Adrenal gland (tissue), 12 donors: ENCODE measurements around the gene FLYWCH2. TPM values are rescaled to one million over a fixed set of nuclear protein-coding genes. Genes with fewer than 3 reads are reported as not detected.
A peak's percentile ranks its signal among the peaks of the same experiment; 100 is the strongest.

Source experiments
- DNase-seq, 7 donors: peaks; one replicate each; pipeline ENCODE4 v3.0.0-alpha.2; 2019 to 2020
- H3K27ac ChIP-seq, 5 donors: fragments of 200-600 bp; sonication (generic) in 4 of 5; 1 replicate in 3 of 5; 2 replicates in 2 of 5; pipeline versions ENCODE4 v1.5.1 to v1.8.0; 2016 to 2020; ENCODE audit warnings: mild to moderate bottlenecking in 1 of 5
- H3K27me3 ChIP-seq: fragments of 200-600 bp; 2 replicates; pipeline ENCODE4 v1.8.0; 2021
- H3K36me3 ChIP-seq, 2 donors: fragments of 200-600 bp; replicated peaks in 1 of 2; 1 replicate in 1 of 2; 2 replicates in 1 of 2; pipeline versions ENCODE4 v1.5.1 to v1.8.0; 2018 to 2022
- H3K4me1 ChIP-seq, 2 donors: fragments of 200-600 bp; replicated peaks in 1 of 2; 1 replicate in 1 of 2; 2 replicates in 1 of 2; pipeline versions ENCODE4 v1.5.1 to v1.8.0; 2018 to 2021
- H3K4me3 ChIP-seq, 4 donors: fragments of 200-600 bp; sonication (generic) in 3 of 4; one replicate each; pipeline ENCODE4 v1.5.1; 2016 to 2018
- H3K9me3 ChIP-seq, 3 donors: fragments of 200-600 bp; sonication (generic) in 1 of 3; replicated peaks in 1 of 3; 1 replicate in 2 of 3; 2 replicates in 1 of 3; pipeline versions ENCODE4 v1.5.1 to v1.8.0; 2016 to 2021
- CTCF ChIP-seq, 6 experiments: fragments of 450-650 bp in 4 of 6; fragments of 200-600 bp in 2 of 6; sonication (generic) in 1 of 6; IDR thresholded peaks; 1 replicate in 5 of 6; 2 replicates in 1 of 6; pipeline versions ENCODE4 v1.5.1 to v1.8.0; 2016 to 2021; ENCODE audit warnings: antibody characterized with exemption in 6 of 6, mild to moderate bottlenecking in 2 of 6, moderate library complexity in 1 of 6
- POLR2A ChIP-seq, 2 donors: fragments of 450-650 bp; IDR thresholded peaks; one replicate each; pipeline ENCODE4 v1.6.1; 2017; ENCODE audit warnings: antibody characterized with exemption in 2 of 2, mild to moderate bottlenecking in 2 of 2, moderate library complexity in 1 of 2
- WGBS, 4 donors: extraction: QIAGEN DNeasy Blood & Tissue Kit in 2 of 4; methylation state at CpG; one replicate each; pipeline versions ENCODE4 v1.1.5 to v1.1.7; 2013 to 2017; 5-methylcytosine and 5-hydroxymethylcytosine counted together
- intact Hi-C, 2 donors: fragments of 100-400 bp; cut with DNase I; formaldehyde crosslinking; loops; one replicate each; pipeline versions ENCODE4 v1.14.1 to v1.15.0; 2022 to 2023
- polyA plus RNA-seq, 3 donors: library from polyadenylated mRNA; stranded (reverse); fragments of 200-250 nt in 2 of 3; fragments of 350-450 nt in 1 of 3; fragmentation: Illumina TruSeq in 1 of 3; extraction: RNeasy Lipid Tissue Mini Kit (QIAGEN cat#74804) in 1 of 3; gene quantifications; one replicate each; pipeline ENCODE4 v1.2.3, GENCODE V29; 2013 to 2014
- total RNA-seq, 9 donors: library from RNA; depleted of rRNA in 4 of 9; stranded (reverse); fragments of >200 nt in 4 of 9; fragments of 120-200 nt in 1 of 9; fragmentation: NEBNext Ultra II Directional in 1 of 9; extraction: Animal tissue kit (Norgen Biotek cat#: 25700) in 1 of 9; gene quantifications; one replicate each; pipeline versions ENCODE4 v1.1.0 to v1.2.4, GENCODE V29; 2013 to 2023
- donor health status: healthy with polysubstance abuse.
- donor health status: Bipolar disorder and iron deficiency.
- donor health status: DM: yes; HTN: yes; CAD: no.
- donor health status: DM: no; HTN: no; CAD: no.
- donor health status: DM: no; HTN: no; CAD: no.
- donor health status: DM: yes; HTN: yes; CAD: no.

Gene FLYWCH2
- total and polyA plus RNA-seq, 12 donors: 16.7 to 232 (median 59.7) TPM

DNA sequence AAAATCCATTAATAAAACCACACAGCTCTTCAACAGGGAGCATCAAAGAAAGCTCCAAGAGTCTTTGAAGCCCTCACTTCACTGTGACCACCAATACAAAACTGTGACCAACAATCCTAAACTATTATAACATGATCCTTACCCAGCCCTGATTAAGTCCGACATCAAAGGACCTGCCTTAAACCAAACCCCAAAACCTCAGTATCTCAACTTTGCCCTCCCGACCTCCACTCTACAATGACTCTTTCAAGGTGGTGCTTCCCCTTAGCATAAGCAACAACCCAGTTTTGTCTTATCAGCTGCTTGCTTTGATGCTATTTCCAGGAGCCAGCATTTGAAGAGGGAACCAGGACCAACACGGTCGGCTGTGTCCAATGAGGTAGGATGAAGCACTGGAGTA lies 16.6 kb upstream of the FLYWCH2 start:
- Histone ChIP-seq H3K4me3 (no peak overlapping the region), H3K36me3 (no peaks in the 10 kb centered on the region), H3K27me3 (no peaks in the 10 kb centered on the region), H3K4me1 (peaks cover 7% of the 10 kb centered on the region in 2 donors), H3K9me3 (no peaks in the 10 kb centered on the region), H3K27ac (no peak overlapping the region)
- no peak for DNase-seq
- intact Hi-C loops: no loop called here
- 51 to 64% (median 60%) methylated on average over 3 to 4 of the region's 4 CpGs for WGBS, 4 donors
- TF ChIP-seq POLR2A (IDR thresholded peaks at IDR 0.05): no peak
- TF ChIP-seq CTCF (IDR thresholded peaks at IDR 0.05): no peak

- WGBS, 4 donors: 8 to 20% (median 17%) methylated on average over 8 of the region's 8 CpGs
- DNase-seq: peak in 1 of 7 donors; percentile 67
- H3K27me3 ChIP-seq: no peaks in the 10 kb centered on the region
- intact Hi-C loops: no loop called here
- no peak for TF ChIP-seq CTCF (IDR thresholded peaks at IDR 0.05)
- no peak for TF ChIP-seq POLR2A (IDR thresholded peaks at IDR 0.05)
- H3K4me3 ChIP-seq: peak overlapping the region in 2 of 4 donors; percentile 48 to 62
- no peaks in the 10 kb centered on the region for H3K36me3 ChIP-seq
- peak overlapping the region; percentile 39 to 97 (median 90) for H3K27ac ChIP-seq
- H3K4me1 ChIP-seq: peaks cover 7% of the 10 kb centered on the region in 2 donors
- no peaks in the 10 kb centered on the region for H3K9me3 ChIP-seq
Observed at GRCh38 chr16:2867661-2867986, 15.4 kb upstream of the FLYWCH2 start.

- Histone ChIP-seq H3K36me3 (no peaks in the 10 kb centered on the region), H3K27me3 (no peaks in the 10 kb centered on the region), H3K9me3 (no peaks in the 10 kb centered on the region), H3K4me3 (peak overlapping the region; percentile 16 to 62 (median 42)), H3K27ac (peak overlapping the region; percentile 39 to 97 (median 90)), H3K4me1 (peaks cover 7% of the 10 kb centered on the region in 2 donors)
- intact Hi-C loops: loop anchor here in 1 of 2 donors (2.0 kb wide), 1 partner anchor 29 kb away; no protein-coding TSS in a partner anchor
- peak; percentile 63 to 72 for TF ChIP-seq POLR2A (IDR thresholded peaks at IDR 0.05)
- TF ChIP-seq CTCF (IDR thresholded peaks at IDR 0.05): peak; percentile 90 to 99 (median 98)
- DNase-seq: peak; percentile 93 to 98 (median 96)
- 0 to 1% (median 0%) methylated on average over 13 to 45 of the region's 45 CpGs for WGBS, 4 donors
Observed at GRCh38 chr16:2867987-2868789, 14.8 kb upstream of the FLYWCH2 start.

DNA sequence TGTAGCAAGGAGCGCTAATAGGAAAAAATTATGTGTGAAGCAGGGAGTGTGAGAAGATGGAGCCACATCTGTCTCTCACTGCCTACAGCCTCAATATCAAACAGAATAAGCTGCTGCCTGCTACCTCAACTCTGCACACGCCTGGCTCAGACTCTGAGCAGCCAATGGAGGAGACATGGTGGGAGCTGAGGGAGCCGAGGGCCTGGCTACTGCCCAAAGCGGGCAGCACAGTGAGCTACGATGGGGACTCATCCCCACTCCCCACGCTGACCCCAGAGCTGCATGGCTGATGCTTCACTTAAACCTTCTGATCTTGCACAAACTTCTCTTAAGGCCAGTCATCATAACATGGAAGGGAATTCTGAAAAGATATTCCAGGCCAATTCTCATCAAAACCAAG lies 11.1 kb upstream of the FLYWCH2 start:
- no peaks in the 10 kb centered on the region for H3K36me3 ChIP-seq
- H3K4me1 ChIP-seq: peaks cover 11 to 13% of the 10 kb centered on the region in 2 donors
- no peak overlapping the region for H3K4me3 ChIP-seq
- no peak overlapping the region for H3K27ac ChIP-seq
- TF ChIP-seq POLR2A (IDR thresholded peaks at IDR 0.05) (no peak), CTCF (IDR thresholded peaks at IDR 0.05) (no peak)
- intact Hi-C loops: loop anchor here in 1 of 2 donors (5.0 kb wide), 1 partner anchor 50 kb away; no protein-coding TSS in a partner anchor
- H3K9me3 ChIP-seq: no peaks in the 10 kb centered on the region
- 68 to 82% (median 76%) methylated on average over 4 to 6 of the region's 6 CpGs for WGBS, 4 donors
- no peak for DNase-seq
- H3K27me3 ChIP-seq: no peaks in the 10 kb centered on the region
